Measurements from ENCODE around the gene DOP1B. TPM values are rescaled to one million over a fixed set of nuclear protein-coding genes. Genes with fewer than 3 reads are reported as not detected.

DOP1B gene
- total RNA-seq, 1 experiment from 2014 or later: 8.7 TPM

DNA sequence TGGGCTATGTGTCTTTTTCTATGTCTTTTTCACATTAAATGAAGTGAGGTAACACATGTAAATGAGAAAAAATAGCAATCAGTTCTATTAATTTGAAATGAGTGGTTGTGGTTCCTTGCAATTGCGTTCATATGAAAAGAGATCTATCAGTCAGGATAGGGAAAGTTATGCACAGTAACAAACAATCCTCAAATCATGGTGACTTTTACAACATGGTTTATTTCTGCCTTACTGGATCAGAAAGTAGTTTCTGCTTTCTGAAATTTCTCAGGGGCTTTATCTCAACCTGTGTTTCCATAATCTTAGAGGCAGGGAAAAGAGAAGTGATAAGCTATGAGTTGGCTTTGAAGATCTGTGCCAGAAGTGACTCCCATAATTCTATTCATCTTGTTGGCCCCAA lies 39.0 kb downstream of the DOP1B start:
- no peak overlapping the region for H3K27ac ChIP-seq (ENCODE audit: insufficient read length, low read depth, low read length)
- H4K20me1 ChIP-seq (ENCODE audit: control insufficient read depth, insufficient read depth, insufficient read length): no peaks in the 10 kb centered on the region
- whole genome bisulfite sequencing (ENCODE audit: extremely low coverage, insufficient read length, low lambda C conversion rate): no CpG with 5 or more reads among the region's 1 CpG
- H3K27ac Mint-ChIP-seq: peak overlapping the region in 1 of 3 experiments; percentile 48; a peak in 1 of 7 replicates
- H3K4me1 ChIP-seq (ENCODE audit: insufficient read depth, low read length): no peaks in the 10 kb centered on the region
- no peak overlapping the region for H3K56ac ChIP-seq (ENCODE audit: insufficient read length, low read depth, low read length)
- H3K4me1 Mint-ChIP-seq: peaks cover 7 to 11% of the 10 kb centered on the region in 2 experiments; a peak in 3 of 4 replicates
- H2AK5ac ChIP-seq (ENCODE audit: insufficient read length, low read length): no peak overlapping the region
- no peaks in the 10 kb centered on the region for H3K23me2 ChIP-seq (ENCODE audit: insufficient read length, low read depth, low read length, poor library complexity, severe bottlenecking)
- H3K4me2 ChIP-seq (ENCODE audit: insufficient read depth, insufficient read length, low read length): no peak overlapping the region
- H3K18ac ChIP-seq (ENCODE audit: insufficient read length, low read depth, low read length): no peak overlapping the region
- no peak overlapping the region for H2AFZ ChIP-seq (ENCODE audit: low read length)
- H3K23ac ChIP-seq (ENCODE audit: insufficient read length, low read depth, low read length): no peak overlapping the region
- no peaks in the 10 kb centered on the region for H3K27me3 ChIP-seq (ENCODE audit: insufficient read depth, low read length)
- no peak overlapping the region for H2BK12ac ChIP-seq (ENCODE audit: insufficient read length, low read depth, low read length)
- H3K9me3 ChIP-seq (ENCODE audit: control insufficient read depth, low read depth, low read length): no peaks in the 10 kb centered on the region
- no peak overlapping the region for H3T11ph ChIP-seq (ENCODE audit: low read length)
- no peak overlapping the region for H3K4me3 Mint-ChIP-seq
- no peak overlapping the region for H3K9ac ChIP-seq (ENCODE audit: extremely low read depth, insufficient read length, low read length)
- no peak for DNase-seq
- no peaks in the 10 kb centered on the region for H3K27me3 Mint-ChIP-seq (ENCODE audit: low read depth)
- no peaks in the 10 kb centered on the region for H3K9me3 Mint-ChIP-seq
- no peak overlapping the region for H2BK5ac ChIP-seq (ENCODE audit: insufficient read length, low read length)
- H3K4ac ChIP-seq (ENCODE audit: low read depth, low read length): no peak overlapping the region
- H3K36me3 Mint-ChIP-seq (ENCODE audit: insufficient read depth in 1 of 3, low read depth in 3 of 3): peaks cover 0 to 7% (median 0%) of the 10 kb centered on the region in 3 experiments; a peak in 1 of 7 replicates
- H2BK120ac ChIP-seq (ENCODE audit: low read depth, low read length, poor library complexity, severe bottlenecking): no peak overlapping the region
- H3K79me2 ChIP-seq (ENCODE audit: insufficient read depth, low read length): no peaks in the 10 kb centered on the region
- no peak overlapping the region for H2BK20ac ChIP-seq (ENCODE audit: low read depth, low read length, poor library complexity, severe bottlenecking)
- H2BK15ac ChIP-seq (ENCODE audit: low read depth, low read length): no peak overlapping the region
- no peak overlapping the region for H4K5ac ChIP-seq (ENCODE audit: insufficient read length, low read depth, low read length)
- H3K14ac ChIP-seq (ENCODE audit: insufficient read depth, low read length): no peak overlapping the region
- TF ChIP-seq, protein P1, sequence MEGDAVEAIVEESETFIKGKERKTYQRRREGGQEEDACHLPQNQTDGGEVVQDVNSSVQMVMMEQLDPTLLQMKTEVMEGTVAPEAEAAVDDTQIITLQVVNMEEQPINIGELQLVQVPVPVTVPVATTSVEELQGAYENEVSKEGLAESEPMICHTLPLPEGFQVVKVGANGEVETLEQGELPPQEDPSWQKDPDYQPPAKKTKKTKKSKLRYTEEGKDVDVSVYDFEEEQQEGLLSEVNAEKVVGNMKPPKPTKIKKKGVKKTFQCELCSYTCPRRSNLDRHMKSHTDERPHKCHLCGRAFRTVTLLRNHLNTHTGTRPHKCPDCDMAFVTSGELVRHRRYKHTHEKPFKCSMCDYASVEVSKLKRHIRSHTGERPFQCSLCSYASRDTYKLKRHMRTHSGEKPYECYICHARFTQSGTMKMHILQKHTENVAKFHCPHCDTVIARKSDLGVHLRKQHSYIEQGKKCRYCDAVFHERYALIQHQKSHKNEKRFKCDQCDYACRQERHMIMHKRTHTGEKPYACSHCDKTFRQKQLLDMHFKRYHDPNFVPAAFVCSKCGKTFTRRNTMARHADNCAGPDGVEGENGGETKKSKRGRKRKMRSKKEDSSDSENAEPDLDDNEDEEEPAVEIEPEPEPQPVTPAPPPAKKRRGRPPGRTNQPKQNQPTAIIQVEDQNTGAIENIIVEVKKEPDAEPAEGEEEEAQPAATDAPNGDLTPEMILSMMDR (conservative IDR thresholded peaks at IDR 0.05): no peak
- no peak overlapping the region for H4K8ac ChIP-seq (replicated peaks; ENCODE audit: insufficient read length, low read depth, low read length)
- no peak overlapping the region for H4K91ac ChIP-seq (ENCODE audit: insufficient read length, low read depth, low read length)
- H3K79me1 ChIP-seq (ENCODE audit: insufficient read depth, low read depth, low read length, poor library complexity, severe bottlenecking): no peaks in the 10 kb centered on the region
